Measurements from ENCODE around the gene PLXNA4.

GRCh38 chr7:132179080-132179430 lies 397.2 kb downstream of the PLXNA4 start:
- TF ChIP-seq, protein P1, sequence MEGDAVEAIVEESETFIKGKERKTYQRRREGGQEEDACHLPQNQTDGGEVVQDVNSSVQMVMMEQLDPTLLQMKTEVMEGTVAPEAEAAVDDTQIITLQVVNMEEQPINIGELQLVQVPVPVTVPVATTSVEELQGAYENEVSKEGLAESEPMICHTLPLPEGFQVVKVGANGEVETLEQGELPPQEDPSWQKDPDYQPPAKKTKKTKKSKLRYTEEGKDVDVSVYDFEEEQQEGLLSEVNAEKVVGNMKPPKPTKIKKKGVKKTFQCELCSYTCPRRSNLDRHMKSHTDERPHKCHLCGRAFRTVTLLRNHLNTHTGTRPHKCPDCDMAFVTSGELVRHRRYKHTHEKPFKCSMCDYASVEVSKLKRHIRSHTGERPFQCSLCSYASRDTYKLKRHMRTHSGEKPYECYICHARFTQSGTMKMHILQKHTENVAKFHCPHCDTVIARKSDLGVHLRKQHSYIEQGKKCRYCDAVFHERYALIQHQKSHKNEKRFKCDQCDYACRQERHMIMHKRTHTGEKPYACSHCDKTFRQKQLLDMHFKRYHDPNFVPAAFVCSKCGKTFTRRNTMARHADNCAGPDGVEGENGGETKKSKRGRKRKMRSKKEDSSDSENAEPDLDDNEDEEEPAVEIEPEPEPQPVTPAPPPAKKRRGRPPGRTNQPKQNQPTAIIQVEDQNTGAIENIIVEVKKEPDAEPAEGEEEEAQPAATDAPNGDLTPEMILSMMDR (IDR thresholded peaks at IDR 0.05): no peak
- TF ChIP-seq POLR2A (IDR thresholded peaks at IDR 0.05): no peak

All from body of pancreas (tissue), 4 donors.